ENCODE data around the gene FCHO1.

DNA sequence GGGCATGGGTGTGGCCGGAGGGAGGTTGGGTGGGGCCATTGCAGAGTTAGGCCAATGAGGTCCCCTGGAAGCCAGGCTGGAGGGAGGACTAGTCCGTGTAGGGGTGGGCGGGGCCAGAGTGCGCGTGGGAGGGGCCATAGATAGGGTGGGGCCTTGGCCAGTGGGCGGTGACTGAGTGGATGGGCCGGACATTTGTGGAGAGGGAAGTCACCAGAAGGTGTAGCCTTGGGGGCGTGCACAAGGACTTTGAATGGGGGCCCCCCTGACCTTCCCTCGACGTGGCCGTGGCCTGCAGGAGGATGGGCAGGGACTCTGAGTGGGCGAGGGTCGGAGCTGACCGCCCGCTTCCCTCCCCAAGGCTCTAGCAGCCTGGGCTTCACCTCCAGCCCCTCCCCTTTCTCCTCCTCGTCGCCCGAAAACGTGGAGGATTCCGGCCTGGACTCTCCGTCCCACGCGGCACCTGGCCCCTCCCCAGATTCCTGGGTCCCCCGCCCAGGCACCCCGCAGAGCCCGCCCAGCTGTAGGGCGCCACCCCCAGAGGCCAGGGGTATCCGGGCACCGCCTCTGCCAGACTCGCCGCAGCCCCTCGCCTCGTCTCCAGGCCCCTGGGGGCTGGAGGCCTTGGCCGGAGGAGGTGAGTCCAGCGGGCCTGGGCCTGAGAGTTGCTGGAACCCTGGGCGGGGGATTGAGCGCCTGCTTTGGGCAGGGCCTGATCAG is 27.1 kb downstream of the FCHO1 start:
- no peak for TF ChIP-seq EZH2 (IDR thresholded peaks at IDR 0.05; ENCODE audit: borderline replicate concordance, low read depth, low read length, severe bottlenecking)
- TF ChIP-seq MYC (IDR thresholded peaks at IDR 0.05; ENCODE audit: low read depth, low read length), result no peak
- TF ChIP-seq, protein P1, sequence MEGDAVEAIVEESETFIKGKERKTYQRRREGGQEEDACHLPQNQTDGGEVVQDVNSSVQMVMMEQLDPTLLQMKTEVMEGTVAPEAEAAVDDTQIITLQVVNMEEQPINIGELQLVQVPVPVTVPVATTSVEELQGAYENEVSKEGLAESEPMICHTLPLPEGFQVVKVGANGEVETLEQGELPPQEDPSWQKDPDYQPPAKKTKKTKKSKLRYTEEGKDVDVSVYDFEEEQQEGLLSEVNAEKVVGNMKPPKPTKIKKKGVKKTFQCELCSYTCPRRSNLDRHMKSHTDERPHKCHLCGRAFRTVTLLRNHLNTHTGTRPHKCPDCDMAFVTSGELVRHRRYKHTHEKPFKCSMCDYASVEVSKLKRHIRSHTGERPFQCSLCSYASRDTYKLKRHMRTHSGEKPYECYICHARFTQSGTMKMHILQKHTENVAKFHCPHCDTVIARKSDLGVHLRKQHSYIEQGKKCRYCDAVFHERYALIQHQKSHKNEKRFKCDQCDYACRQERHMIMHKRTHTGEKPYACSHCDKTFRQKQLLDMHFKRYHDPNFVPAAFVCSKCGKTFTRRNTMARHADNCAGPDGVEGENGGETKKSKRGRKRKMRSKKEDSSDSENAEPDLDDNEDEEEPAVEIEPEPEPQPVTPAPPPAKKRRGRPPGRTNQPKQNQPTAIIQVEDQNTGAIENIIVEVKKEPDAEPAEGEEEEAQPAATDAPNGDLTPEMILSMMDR (IDR thresholded peaks at IDR 0.05; ENCODE audit: extremely low read depth in 1 of 2, insufficient read depth in 1 of 2, low read depth in 1 of 2, low read length in 2 of 2), result no peak
- TF ChIP-seq JUN (IDR thresholded peaks at IDR 0.05; ENCODE audit: borderline replicate concordance, insufficient read depth, insufficient read length, low read depth), result no peak
- TF ChIP-seq POLR2AphosphoS5 (IDR thresholded peaks at IDR 0.05; ENCODE audit: insufficient read depth, low read depth, low read length), result no peak
